ENCODE measurements around the gene SOX21.

GRCh38 chr13:94703271-94703670 is 9.1 kb downstream of the SOX21 start:
- TF ChIP-seq ZNF274 (IDR thresholded peaks at IDR 0.05; ENCODE audit: low read depth, low read length) = no peak
- TF ChIP-seq YY1 (IDR thresholded peaks at IDR 0.05; ENCODE audit: insufficient read depth, insufficient read length) = no peak
- no peak for TF ChIP-seq SUZ12 (IDR thresholded peaks at IDR 0.05; ENCODE audit: extremely low read depth, insufficient read depth, insufficient read length)
